GM18517 (cell line): ENCODE measurements around the gene CDC25C.

ENCODE experiments used
- ATAC-seq: cut with Tn5 transposase; IDR thresholded peaks from one replicate; pipeline ENCODE4 v1.9.1; 2021; ENCODE audit warnings: mild to moderate bottlenecking, moderate library complexity; ENCODE audit not compliant: unreplicated experiment

CDC25C gene

DNA sequence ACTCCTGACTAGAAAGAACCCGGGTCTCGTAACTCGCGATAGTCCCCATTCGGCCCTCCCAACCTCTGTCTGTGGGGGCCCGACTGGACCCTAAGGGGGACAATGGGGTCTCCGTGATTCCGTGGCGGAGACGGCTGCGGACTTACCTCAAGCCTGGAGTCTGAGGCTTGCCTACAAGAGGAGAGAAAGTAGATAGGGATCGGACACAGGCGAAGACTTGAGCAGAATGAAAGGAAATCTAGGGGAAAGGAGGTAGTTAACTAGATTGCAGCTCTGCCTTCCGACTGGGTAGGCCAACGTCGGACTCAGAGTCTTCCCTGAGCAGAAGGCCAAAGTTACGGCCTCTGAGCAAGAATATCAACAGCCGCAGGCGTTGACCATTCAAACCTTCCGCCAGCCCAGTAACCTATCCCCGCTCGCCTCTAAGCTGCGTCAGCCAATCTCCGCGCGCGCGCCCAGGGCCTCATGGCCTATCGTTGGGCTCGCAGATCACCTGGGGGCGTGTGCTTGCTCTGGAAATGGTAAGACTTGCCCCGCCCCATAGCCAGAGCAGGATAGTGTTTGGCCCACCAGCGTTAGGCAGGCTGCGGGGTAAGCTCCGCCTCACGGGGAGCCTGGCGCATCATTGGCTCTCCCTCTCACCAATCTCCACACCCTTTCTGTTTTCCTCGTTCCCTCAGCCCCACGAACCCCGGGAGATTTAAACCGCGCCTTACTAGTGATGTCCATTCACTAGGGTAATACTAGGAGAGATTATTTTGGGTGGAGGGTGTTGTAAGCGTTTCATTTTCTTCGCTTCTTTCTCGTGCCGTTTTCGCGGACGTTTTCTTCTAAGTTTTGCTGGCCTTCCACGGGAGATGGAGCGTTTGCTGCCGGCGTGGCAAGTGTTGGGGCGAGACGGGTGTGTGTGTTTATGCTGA is at the start of gene CDC25C:
Gene CDC25C (minus strand): TSS at position 356 of the 920 bp plus-strand sequence. CDS start 624 bp downstream, outside the sequence.
- peak; percentile 96 for ATAC-seq

DNA sequence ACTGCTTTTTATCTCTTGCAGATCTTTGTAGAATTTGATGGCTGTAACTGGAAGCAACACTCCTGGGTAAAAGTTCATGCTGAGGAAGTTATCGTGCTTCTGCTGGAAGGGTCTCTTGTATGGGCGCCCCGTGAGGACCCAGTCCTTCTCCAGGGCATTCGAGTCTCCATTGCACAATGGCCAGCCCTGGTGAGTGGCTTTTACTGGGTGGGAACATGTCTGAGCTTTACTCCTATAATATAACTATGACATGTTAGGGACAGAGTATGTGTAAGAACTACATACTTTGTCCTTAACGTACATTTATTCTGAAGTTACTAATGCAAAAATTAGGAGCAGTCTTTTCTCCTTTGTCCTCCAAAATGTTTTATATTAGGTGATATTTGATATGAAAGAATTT is 41.0 kb upstream of the CDC25C start:
- no peak for ATAC-seq

DNA sequence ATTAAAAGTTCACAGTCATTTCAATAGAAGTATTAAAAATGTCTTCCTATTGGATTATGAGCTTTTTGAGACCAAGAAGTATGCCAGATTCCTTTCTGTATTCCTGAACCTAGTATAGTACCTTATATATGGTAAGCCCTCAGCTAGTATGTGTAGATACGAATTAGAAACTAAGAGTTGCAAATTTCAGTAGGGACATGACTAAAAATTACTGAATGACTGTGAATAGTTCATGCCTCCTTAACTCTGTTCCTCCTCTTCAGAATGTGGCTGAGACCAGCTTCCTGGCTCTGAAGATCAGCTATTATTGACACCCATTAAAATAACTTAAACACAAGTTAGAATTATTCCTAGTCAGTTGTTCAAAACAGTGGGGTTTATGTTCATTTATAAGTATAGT is 40.6 kb upstream of the CDC25C start:
- ATAC-seq, result no peak

DNA sequence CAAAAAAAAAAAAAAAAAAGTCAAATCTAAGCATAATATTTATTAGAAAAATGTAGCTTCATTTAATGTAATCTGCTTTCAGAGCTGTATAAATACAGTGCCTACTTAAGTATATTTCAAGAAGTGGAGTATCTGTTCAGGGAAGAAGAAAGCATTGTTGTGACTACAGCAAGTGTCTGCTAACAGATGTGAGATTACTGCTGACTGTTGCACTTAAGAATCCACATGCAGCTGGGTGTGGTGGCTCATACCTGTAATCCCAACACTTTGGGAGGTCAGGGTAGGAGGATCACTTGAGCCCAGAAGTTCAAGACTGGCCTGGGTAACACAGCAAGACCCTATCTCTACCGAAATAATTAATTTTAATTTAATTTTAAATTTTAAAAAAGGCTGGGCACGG is 39.9 kb upstream of the CDC25C start:
- ATAC-seq, result no peak

DNA sequence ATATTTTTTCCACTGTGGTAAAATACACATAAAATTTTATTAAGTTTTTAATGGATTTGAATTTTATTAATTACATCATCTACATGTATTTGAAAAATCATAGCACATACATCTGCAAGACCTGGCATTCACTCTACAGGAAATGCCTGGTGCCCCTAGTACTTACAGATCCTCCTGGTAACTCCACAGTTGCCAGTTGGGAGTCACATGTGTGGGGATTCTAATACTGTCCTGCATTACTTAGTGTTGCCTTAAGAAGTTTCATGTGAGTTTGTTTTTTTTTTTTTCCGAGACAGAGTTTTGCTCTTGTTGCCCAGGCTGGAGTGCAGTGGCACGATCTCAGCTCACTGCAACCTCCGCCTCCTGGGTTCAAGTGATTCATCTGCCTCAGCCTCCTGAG is 38.9 kb upstream of the CDC25C start:
- no peak for ATAC-seq

- no peak for ATAC-seq
Measured at GRCh38 chr5:138369706-138370105, 38.1 kb upstream of the CDC25C start.

DNA sequence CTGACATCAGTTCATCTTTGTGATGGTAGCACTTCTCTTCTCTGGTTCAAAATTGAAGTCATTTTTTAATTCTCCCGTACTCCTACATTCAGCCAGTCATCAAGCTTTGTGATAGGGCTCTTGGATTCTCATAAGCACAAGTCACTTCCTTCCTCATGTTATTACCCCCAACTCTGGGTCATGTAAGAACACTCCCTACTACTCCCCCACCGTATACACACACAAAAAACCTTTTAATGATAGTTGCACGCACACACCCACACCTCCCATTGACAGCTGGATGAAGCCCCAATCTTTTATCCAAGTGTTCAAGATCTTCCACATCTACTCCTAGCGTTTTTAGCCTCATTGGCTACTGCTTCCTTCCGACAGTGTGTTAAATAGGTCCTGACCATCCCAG is 37.7 kb upstream of the CDC25C start:
- no peak for ATAC-seq

- no peak for ATAC-seq
Measured at GRCh38 chr5:138366632-138367382, 35.2 kb upstream of the CDC25C start.

DNA sequence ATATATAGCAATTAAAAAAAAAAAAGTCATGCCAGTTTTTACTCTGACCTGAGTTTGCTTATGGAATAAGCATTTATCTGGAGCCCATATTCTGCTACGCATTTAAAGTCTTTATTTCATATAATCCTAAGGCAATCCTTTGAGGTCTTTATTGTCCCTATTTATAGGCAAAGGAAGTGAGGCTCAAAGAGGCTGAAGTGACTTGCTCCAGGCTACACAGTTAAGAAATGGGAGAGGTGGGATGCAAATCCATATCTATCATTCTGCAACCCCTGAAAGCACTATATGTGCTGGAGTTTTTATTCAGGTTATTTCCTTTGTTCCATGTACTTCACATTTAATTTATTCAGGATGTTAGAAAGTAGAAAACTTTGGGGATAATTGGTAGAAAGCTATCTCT is 33.0 kb upstream of the CDC25C start:
- no peak for ATAC-seq

DNA sequence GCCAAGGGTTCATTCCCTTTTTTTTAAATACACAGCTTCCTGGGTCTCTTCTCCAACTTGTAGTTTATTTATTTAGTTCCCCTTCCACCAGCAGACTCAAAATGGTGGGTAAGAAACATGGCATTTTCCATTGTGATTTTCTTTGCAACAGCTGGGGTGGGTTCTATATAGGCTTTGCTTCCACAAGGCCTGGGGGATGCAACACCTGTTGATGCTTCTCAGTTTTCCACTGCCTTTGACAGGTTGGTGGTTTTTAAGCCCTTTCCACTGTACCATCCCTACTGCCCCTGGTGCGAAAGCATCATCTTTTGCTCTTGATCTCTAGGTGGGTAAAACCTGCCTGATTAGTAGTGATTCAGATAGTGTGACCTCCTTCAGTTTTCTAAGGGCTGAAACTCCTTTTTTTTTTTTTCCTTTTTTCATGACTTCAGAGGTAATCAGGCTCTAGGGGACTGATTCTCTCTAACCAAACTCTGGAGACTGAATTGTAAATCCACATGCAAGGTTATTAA is 29.4 kb upstream of the CDC25C start:
- ATAC-seq, result no peak

GRCh38 chr5:138359621-138360020 is 28.0 kb upstream of the CDC25C start:
- no peak for ATAC-seq

- ATAC-seq, result peak; percentile 41
Measured at GRCh38 chr5:138354926-138355378, 23.3 kb upstream of the CDC25C start.

DNA sequence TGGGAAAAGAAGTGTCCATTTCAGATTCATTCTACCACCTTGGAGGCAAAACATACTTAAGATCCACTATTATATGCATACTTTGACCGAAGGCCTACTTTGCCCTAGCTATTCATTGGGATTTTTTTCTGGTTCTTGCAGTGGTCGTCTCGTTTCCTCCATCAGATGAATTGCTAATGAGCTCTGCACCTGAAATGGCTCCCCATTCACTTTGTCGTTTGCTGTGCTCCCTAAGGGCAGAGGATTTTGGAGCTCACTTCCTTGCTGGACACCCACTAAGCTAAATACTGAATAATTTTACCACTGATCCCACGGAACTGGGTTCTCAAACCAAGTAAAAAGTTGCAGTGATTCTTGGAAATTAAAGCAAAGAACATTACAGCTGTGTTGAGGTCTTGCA is 22.8 kb upstream of the CDC25C start:
- no peak for ATAC-seq

- ATAC-seq, result no peak
Measured at GRCh38 chr5:138353560-138354080, 22.0 kb upstream of the CDC25C start.

GRCh38 chr5:138352722-138353559 is 21.3 kb upstream of the CDC25C start:
- ATAC-seq, result peak; percentile 42

DNA sequence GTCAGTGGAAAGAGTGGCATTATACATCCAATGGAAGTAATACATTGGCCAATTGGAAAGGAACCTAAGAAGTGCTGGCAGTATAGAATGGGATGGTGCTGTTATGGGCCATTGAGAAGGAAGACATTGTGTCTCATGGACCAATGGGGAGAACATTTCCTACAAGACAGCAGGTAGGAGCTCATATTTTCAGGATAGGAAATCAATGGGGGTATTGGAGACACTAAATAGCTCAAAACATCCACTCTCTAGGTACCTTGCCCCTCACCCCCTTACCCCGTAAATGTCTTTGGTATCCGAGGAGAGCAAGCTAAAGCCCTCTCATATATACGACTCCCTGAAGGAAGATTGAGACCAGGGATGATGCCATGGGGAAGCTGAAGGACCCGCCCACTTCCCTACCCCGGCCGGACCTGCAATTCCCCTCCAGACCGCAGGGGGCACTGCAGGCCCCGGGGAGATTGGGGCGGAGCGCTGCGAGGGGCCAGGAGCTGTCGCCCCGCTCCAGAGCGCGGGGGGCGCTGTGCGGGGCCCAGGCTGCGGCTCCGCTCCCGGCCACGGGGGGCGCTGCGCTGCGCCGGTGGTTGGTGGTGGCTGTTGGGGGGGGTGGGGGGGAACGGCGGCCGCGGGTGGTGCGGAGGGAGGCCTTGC is 20.6 kb upstream of the CDC25C start, which contains the start of gene KDM3B:
Gene KDM3B (plus strand): TSS at position 615 of the 651 bp plus-strand sequence. CDS start 111 bp downstream, outside the sequence.
- peak; percentile 37 for ATAC-seq

DNA sequence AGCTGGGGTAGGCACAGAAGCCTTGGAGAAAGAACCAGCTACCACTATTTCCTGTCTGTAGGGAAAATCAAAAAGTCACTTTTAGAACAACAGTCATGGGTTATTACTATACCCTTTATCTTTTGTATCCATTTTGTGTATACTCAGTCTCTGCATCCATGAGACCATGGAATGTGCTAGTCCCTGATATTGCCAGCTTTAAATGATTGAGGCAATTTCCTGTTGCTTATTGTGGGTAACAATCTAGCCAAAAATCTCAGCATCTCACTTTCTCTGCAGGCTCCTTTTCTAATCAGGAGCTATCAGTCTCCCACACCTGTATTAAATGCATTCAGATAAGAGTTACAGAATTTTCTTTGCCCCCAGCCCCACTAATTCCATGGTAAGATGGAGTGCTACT is 19.9 kb upstream of the CDC25C start:
- no peak for ATAC-seq

DNA sequence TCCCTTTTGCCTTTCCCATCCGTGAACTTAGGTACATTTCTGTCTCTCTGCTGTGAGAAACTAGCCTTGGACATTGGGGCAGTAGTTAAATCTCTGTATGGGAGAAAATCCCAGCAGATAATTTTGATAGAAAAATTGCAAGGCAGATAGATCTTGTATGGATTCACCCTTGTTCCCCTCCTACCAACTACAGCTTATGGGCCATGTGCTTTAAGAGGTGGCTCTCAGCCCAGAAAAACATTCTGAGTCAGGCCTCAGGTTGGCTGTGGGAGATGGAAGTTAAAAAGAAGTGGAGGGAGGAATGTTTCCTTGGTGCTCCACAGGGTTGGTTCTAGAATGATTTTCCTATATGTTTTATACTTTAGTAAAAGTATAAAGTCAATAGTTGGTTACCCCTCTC is 19.5 kb upstream of the CDC25C start:
- ATAC-seq, result no peak

DNA sequence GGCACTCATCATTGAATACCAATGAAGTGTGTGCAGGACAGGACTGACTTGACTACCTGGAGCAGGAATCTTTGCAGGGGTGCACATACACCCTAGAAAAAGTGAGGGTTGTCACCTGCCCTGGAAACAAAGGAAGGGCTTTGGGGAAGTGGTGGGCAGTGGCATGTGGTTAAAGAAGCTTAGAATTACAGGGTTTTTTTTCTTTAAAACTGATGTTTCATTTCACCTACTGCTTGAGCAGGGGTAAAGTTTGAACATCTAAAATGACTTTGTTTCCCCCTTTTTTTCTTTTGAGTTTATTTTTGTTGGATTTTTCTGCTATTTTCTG is 18.9 kb upstream of the CDC25C start:
- ATAC-seq, result no peak
